Mononuclear cell (primary cell): ENCODE results near the gene TXNDC2. TPM values are rescaled to one million over a fixed set of nuclear protein-coding genes. Genes with fewer than 3 reads are reported as not detected.

Experiments
- total RNA-seq: library from RNA; depleted of rRNA; stranded (reverse); fragments of >200 nt; gene quantifications from one replicate; pipeline ENCODE4 v1.2.3, GENCODE V29; 2012

The TXNDC2 gene
- total RNA-seq, 1 donor: 0.10 TPM

Other genes with a start within 250 kb of the TXNDC2 start
- 47.8 TPM for gene RAB31, start 177.7 kb upstream of the TXNDC2 start, total RNA-seq
- 370 TPM for gene VAPA, start 28.0 kb downstream of the TXNDC2 start, total RNA-seq